Midbrain (tissue), 1 donor: ENCODE results near the gene SDK1.

ENCODE experiments used
- DNase-seq: peaks from one replicate; lab custom pipeline; 2025; lab: John Stamatoyannopoulos, UW

SDK1 gene

GRCh38 chr7:4157651-4158050 is 856.6 kb downstream of the SDK1 start:
- no peak for DNase-seq

GRCh38 chr7:4158441-4159153 is 857.5 kb downstream of the SDK1 start:
- no peak for DNase-seq

- no peak for DNase-seq
Observed at GRCh38 chr7:4159154-4159501, 858.1 kb downstream of the SDK1 start.

DNA sequence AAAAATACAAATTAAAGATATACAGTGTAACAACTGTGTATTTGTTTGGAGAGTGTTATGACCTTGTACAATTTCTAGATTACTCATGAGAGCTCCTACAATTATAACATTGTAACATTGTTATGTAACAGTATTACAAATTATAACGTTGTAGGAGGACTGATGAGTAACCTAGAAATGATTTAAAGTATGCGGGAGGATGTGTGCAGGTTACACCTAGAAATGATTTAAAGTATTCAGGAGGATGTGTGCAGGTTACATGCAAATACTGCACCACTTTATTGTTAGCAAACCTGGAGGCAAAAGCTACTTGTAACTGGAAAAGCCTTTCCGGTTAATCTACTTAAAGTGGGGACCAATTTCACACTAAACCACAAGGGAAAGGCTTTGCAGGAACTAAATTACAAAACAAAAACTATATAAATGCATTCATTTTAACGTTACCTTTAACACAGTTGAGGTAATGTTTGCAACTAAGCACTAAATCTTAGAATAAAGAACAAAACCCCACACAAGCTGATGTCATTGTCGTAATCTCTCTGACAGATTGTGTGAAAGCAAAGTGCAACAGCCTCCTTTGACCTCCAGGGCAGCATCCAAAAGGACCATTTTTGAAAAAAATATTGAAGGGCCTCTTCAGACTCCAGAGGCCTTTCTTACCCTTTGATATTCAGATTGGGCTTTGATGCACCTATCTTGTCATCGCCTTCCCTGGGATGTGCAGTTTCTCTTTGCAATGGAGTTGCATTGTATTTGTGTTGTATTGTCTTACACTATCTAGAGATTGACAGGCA is 858.9 kb downstream of the SDK1 start:
- no peak for DNase-seq

DNA sequence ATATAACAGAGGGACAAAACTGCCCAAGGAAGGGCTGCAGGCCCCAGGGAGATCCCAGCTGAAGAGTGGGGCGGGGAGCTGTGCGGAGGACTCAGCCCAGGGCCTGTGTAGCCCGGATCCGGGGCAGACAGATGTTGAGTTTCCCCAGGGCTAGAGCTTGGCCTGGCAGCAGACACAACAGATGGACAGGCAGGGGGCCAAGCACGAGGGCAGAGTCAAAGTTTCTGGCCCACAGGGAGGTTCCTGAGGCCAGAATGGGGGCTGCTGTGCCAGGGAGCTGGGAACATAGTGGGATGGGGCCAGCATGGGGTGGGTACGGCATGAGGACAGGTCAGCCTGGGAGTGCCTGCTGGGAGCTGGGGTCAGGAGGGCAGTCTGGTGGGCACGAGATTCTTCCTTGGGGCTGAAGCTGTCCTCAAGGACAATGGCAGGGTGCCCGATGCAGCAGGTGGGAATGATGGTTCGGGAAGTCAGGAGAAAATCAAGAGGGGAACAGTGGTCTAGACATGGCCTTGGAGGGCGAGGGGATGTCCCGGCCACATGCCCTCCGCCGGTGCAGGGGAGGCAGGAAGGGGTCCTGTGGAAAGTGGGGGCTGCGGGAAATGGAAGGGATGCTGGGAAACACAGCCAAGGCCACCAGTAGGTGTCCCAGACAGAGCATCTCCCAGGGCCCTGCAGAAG is 862.0 kb downstream of the SDK1 start:
- DNase-seq, result no peak

DNA sequence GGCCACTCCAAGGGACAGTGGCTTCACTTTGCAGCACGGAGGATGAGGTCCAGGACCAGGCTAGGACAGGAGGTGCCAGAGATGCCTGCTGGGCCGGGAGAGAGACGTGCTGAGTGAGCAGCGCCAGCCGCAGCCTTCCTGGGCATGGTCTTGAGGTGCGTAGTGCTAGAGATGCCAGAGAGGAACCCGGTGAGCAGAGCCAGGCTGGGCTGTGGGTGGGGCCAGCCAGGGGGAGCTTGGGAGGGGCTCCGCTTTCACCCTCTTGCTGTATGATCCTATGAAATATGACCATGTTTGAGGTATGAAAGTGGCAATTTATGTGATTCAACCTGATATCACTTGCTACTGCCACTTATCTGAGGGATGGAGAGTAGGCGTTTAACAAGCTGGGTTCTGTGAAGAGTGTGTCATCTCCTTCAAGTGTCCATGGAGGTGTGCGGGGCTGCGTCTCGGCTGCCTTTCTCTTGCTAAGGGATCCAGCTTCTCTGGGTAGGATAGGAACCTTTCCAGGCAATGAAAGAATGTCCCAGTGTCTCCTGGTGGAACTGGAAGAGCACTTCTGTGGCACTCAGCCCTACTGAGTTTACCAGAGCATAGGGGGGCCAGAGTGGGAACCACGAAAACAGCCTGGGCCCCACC is 862.6 kb downstream of the SDK1 start:
- no peak for DNase-seq

DNA sequence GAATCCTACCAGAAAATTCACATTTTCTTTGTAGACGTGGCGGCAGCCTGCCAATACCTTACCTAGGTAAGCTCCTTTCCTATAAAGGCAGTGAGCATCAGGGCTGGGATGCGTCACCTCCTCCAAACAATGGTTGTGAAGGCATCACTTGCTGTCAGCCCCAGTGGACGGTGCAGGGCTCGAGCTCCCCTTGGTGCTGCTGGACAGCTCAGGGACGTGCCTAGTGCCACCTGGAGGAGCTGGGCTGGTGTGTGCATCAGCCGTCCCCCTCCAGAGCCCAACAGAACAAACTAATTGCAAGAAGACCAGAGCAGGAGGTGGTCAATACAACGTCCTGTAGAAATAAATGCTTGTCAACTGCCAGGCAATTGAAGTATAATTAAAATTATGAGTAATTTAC is 863.5 kb downstream of the SDK1 start:
- DNase-seq, result no peak

DNA sequence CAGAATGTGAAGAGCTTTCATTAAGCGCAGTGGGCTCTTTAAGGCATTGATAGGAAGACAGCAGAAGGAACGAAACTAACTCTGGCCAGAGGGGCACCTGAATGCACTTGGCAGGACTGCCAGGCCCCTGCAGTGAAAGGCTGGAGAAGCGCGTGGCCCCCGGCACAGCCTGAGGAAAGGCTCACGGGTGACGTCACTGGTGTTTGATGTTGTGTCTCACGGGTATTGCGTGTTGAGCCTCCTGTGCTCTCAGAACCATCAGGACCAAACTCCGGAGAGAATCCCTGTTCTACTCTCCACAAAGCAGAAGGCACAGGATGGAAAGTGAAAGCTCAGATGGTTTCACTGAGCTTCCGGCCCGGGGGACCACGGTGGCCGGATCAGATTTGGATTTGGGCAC is 865.3 kb downstream of the SDK1 start:
- DNase-seq, result no peak

DNA sequence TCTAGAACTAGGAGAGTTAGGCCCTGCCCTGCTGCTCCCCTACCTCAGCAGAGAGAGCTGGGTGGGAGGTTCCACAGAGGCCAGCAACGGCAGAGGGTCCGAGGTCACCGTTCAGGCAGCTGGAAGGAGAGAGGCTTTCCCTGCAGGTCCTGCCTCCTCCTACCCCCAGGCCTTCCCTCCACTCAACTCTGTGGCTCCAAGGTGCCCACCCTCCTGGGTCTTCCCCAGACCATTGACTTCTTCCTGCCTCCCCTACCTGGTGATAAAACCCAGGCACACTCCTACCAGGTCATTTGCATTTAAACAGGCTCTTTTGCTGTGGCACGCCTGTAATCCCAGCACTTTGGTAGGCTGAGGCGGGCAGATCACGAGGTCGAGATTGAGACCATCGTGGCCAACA is 865.8 kb downstream of the SDK1 start:
- DNase-seq, result no peak

GRCh38 chr7:4167385-4167910 is 866.4 kb downstream of the SDK1 start:
- DNase-seq, result no peak

DNA sequence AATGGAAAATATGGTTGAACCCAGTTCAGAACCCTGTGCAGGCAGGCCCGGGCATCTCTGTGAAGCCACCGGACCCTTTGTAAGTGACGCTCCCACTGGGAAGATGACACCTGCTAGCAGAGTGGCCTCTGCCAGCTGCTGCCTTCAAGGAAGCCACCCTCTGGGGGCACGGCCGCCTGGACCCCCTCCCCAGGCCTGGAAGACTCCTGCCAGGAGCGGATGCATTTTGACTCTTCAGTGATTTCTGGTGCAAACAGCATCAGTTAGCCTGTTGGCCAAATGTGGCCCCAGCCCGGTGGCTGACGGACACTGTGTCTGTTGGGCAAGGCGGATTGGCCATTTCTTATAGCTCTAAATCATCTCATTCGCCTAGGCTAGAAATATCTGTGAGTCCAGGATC is 867.0 kb downstream of the SDK1 start:
- DNase-seq, result no peak

DNA sequence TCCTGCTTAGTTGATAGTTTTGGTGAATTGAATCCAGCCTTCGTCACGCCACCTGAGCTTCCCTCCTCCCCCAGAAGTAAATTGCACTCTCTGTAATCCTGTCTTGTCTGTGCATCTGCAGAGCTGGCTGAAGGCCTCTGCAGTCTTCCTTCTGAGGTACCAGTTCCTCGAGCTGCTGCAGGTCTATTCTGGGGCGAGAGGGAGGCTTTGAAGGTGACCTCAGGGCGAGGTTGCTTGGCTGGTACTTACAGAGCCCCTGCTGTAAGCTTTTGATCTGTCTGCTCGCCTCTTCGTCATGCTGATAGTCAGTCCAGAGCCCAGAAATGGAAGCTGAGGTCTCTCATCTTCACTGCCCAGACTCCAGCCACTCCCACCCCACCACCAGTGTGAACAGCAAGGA is 867.5 kb downstream of the SDK1 start:
- DNase-seq, result no peak

- DNase-seq, result no peak
Observed at GRCh38 chr7:4169455-4169854, 868.4 kb downstream of the SDK1 start.

DNA sequence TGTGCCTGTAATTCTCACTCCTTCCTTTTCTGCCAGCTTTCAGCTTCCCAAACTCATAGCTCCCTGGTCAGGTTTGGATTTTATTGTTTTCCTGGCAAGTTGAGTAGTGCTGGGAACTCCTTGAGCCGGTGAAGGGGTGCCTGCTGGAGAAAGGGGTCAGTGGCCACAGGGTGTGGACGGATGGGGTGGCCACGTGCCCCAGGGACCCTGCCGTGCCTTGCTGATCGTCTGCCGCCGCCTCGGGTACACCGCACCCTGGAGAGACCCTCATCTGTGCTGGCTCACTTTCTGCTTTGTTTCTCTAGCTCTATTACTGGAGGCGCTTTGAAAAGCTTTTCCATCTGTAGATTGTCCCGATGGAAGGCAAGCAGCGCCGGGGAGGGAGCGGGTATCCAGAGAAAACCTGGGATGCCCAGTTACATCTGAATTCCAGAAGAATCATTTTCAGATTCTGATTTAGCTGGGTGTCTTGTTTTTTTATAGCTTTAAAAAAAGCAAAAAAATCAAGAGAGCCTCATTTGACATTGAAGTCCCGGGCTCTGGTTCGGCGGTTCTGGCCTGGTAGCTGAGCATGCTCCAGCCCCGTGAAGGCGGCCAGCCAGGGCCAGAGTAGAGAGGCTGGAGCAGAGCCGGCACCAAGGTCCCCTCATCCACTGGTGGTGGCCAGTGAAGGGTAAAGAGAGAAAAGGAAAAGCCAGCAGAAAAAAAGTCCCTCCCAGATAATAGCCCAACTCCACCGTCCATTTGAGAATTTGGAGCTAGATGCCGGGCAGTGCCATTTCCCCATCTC is 870.1 kb downstream of the SDK1 start:
- DNase-seq, result no peak

DNA sequence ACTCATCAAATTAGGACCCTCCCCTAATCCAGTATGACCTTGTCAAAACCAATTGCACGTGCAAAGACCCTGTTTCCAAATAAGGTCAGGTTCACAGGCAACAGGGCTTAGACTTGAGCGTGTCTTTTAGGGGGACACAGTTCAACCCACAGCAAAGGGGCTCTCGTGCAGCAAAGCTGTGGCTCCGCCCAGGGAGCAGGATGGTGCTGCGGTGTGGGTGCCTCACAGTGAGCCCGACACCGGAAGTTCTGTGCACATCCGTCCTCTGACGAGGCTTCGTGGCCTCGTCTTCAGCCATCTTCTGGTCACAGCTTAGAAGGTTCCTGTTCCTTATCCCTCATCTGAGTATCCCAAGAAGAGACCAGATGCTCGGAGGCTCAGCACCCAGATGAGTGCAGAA is 871.8 kb downstream of the SDK1 start:
- DNase-seq, result no peak

- DNase-seq, result no peak
Observed at GRCh38 chr7:4173615-4174014, 872.6 kb downstream of the SDK1 start.

DNA sequence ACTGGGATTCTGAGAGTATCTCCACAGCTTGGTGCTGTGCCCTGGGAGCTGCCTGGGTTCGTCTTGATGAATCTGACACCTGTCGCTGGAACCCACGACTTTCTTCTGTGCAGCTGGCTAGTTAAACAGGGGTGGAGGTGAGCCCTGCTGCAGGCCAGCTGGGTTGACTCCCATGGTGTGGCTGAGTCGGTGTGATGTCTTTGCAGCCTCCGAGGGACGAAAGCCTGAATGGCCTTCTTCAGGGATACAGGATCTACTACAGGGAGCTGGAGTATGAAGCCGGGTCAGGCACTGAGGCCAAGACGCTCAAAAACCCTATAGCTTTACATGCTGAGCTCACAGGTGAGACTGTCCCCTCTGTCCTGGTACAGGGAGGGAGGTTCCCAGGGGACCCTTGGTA is 873.0 kb downstream of the SDK1 start:
- no peak for DNase-seq

DNA sequence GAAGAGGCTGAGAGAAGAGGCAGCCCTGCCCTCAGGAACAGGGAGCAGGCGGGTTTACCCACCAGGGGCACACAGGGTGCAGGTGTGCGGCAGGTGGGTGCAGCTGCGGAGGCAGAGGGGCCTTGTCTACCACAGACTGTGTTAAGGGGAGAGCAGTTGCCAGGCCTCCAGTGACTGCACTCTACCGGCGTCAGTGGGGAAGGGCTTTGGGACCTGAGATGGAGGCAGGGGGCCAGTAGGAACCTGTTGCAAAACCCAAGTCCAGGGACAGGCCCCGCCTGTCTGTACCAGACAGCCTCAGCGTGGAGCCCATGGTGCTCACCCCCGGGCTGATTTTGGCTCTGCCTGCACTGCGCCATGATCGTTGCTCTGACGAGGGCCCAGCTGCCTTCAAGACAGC is 873.4 kb downstream of the SDK1 start:
- no peak for DNase-seq

- no peak for DNase-seq
Observed at GRCh38 chr7:4174884-4175283, 873.8 kb downstream of the SDK1 start.

GRCh38 chr7:4175346-4175973 is 874.4 kb downstream of the SDK1 start:
- no peak for DNase-seq

DNA sequence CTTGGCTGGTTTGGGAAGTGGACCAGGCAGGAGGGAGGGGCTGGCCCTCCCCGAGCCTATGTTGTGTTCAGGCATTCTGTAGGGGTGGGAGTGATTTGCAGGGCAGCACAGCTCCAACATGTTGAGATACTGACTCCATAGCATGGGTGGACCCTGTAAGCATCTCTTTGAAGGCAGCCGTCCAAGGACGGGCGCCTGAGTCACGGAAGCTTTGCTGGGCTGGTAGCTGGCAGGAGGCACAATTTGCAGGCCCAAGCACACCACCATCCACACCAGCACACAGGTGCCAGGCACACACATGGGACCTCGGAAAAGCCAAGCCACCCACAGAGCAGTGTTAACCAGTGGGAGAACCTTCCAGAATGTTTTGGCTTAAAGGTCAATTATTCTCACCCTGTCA is 875.9 kb downstream of the SDK1 start:
- DNase-seq, result no peak
